ENCODE results near the gene MAGI1. TPM values are rescaled to one million over a fixed set of nuclear protein-coding genes. Genes with fewer than 3 reads are reported as not detected.

The MAGI1 gene
- total RNA-seq, 2 experiments from 2014 or later, result 0.18 to 0.25 TPM

DNA sequence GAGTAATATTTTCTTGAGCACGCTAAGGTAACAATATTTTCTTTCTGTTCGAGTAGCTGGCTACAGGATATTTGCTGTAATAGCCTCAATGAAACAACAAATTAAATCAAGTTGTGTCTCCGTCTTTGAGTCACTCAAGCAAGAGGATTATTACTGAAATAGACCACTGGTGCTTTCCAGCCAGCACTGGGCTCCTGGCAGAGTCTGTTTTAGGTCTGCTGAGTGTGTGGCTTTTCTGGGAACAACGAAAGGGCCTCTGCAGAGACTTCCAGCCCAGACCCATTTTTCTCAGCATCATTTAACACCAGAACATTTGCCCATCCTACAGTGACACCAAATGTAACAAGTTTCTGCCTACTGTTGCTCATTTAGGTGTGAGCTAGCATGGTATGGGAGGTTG, 652.9 kb downstream of the MAGI1 start:
- DNase-seq, result no peak
- Mint-ChIP-seq H3K27me3 (no peaks in the 10 kb centered on the region), H3K27ac (no peak overlapping the region), H3K4me1 (no peaks in the 10 kb centered on the region), H3K4me3 (no peak overlapping the region), H3K36me3 (ENCODE audit: low read depth) (no peaks in the 10 kb centered on the region), H3K9me3 (peaks cover 2% of the 10 kb centered on the region)
- ChIA-PET POLR2A (no interaction called here), CTCF (no interaction called here)

DNA sequence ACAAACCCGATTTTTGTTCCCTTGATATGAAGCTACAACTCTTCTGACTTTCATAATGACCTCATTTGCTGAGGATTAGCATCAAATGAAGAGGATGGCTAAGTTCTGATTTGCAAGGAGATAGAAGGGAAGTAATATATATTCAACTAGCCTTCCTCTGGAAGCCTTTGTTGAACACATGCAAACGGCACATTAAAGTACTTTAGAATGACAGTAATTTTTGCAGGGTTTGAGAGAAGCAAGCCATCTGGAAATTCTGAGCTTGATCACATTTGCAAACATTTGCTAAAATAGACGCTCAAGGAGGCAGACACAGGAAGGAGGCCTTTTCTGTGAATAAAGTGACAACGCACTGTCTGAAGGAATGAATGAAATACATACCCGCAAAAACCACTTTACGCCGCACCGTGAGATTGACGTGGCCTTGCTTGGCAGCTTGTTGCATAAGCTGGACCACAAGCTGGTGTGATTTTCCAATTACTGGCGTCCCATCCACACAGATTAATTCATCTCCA, 657.2 kb downstream of the MAGI1 start:
- no peaks in the 10 kb centered on the region for H3K4me1 Mint-ChIP-seq
- no peak for DNase-seq
- peaks cover 8% of the 10 kb centered on the region for H3K9me3 Mint-ChIP-seq
- no peak overlapping the region for H3K4me3 Mint-ChIP-seq
- ChIA-PET CTCF (no interaction called here), POLR2A (no interaction called here)
- H3K36me3 Mint-ChIP-seq (ENCODE audit: low read depth), result no peaks in the 10 kb centered on the region
- H3K27me3 Mint-ChIP-seq, result no peaks in the 10 kb centered on the region
- no peak overlapping the region for H3K27ac Mint-ChIP-seq

DNA sequence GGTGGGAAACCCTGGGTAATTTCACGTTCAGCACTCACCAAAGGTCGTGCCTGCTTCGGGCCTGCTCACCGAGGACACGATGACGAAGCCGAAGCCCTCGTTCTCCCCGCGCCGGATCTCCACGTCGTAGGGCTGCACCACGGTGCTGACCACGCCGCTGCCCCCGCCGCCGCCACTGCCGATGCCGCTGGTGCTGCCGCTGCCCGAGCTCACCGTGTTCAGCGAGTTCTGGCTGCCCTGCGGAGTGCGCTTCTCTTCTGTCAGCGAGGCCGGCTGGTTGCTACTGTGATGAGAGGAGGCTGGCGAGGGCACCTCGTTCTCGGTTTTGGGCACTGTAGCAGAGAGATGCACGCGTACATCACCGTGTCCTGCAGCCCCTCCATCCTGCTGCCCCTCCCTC, 659.5 kb downstream of the MAGI1 start:
- DNase-seq, result no peak
- Mint-ChIP-seq H3K27ac (no peak overlapping the region), H3K36me3 (ENCODE audit: low read depth) (no peaks in the 10 kb centered on the region), H3K4me1 (no peaks in the 10 kb centered on the region), H3K27me3 (no peaks in the 10 kb centered on the region), H3K4me3 (no peak overlapping the region), H3K9me3 (peaks cover 10% of the 10 kb centered on the region)
- CTCF ChIA-PET, result no interaction called here
- POLR2A ChIA-PET, result no interaction called here

DNA sequence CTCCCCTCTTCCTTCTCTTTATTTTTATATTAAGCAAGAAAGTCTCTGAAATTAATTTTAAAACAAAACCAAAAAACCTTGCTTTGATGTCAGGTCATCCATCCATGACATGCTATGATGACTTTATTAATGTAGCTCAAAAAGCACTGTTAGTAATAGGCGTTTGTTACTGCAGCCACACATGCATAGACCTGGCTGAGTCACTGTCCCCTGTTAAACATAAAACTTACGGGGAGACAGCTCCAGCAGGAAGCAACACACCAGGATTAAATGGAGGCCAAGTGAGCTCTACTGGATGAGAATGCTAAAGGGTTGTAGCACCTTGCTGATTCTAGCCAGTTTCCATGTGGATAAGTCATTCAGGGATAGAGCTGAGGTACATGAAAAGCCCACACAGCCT, 661.1 kb downstream of the MAGI1 start:
- POLR2A ChIA-PET, result no interaction called here
- no peak overlapping the region for H3K4me3 Mint-ChIP-seq
- CTCF ChIA-PET, result no interaction called here

DNA sequence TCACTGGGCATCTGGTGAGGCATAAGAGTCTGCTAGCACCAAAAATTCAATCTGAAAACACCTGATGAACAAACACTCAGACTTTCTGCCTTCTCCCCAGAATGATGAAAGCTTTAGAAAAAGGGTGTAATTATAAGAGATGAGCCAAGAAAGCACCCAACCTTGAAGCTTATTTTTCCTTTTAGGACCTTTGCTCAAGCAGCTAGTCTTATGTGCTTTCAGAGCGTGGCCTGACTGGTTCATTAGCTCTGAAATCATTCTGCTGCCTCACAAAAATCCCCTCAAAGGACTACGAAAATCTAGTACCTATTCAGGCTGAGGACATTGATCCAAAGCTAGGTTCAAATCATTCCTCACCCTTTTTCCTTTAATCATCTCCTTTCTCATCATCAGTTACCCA, 662.3 kb downstream of the MAGI1 start:
- POLR2A ChIA-PET, result no interaction called here
- Mint-ChIP-seq H3K27ac (no peak overlapping the region), H3K4me3 (no peak overlapping the region), H3K27me3 (no peaks in the 10 kb centered on the region), H3K36me3 (ENCODE audit: low read depth) (no peaks in the 10 kb centered on the region), H3K9me3 (peaks cover 10% of the 10 kb centered on the region), H3K4me1 (no peaks in the 10 kb centered on the region)
- CTCF ChIA-PET, result no interaction called here
- no peak for DNase-seq

More for the DNA sequence above, 661.1 kb downstream of the MAGI1 start:
- no peaks in the 10 kb centered on the region for H3K27me3 Mint-ChIP-seq
- DNase-seq, result no peak
- no peaks in the 10 kb centered on the region for H3K4me1 Mint-ChIP-seq
- H3K36me3 Mint-ChIP-seq (ENCODE audit: low read depth), result no peaks in the 10 kb centered on the region
- H3K9me3 Mint-ChIP-seq, result peaks cover 10% of the 10 kb centered on the region
- H3K27ac Mint-ChIP-seq, result no peak overlapping the region

DNA sequence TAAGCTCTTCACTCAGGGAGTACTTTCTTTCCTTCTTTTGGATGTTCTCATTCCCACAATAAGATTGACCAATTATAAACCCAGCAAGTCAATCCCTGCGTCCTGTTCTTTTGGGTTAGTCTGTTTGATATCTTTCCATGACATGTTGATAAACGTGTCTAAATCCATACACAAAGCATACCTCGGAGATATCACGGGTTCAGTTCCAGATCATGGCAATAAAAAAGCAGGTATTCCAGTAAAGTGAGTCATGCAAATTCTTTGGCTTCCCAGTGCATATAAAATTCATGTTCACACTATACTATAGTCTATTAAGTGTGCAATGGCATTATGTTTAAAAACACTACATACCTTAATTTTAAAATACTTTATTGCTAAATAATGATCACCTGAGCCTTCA, 667.7 kb downstream of the MAGI1 start:
- Mint-ChIP-seq H3K9me3 (peaks cover 4% of the 10 kb centered on the region), H3K27me3 (no peaks in the 10 kb centered on the region), H3K27ac (no peak overlapping the region), H3K4me3 (no peak overlapping the region), H3K36me3 (ENCODE audit: low read depth) (no peaks in the 10 kb centered on the region), H3K4me1 (no peaks in the 10 kb centered on the region)
- no peak for DNase-seq
- POLR2A ChIA-PET, result no interaction called here
- CTCF ChIA-PET, result no interaction called here

DNA sequence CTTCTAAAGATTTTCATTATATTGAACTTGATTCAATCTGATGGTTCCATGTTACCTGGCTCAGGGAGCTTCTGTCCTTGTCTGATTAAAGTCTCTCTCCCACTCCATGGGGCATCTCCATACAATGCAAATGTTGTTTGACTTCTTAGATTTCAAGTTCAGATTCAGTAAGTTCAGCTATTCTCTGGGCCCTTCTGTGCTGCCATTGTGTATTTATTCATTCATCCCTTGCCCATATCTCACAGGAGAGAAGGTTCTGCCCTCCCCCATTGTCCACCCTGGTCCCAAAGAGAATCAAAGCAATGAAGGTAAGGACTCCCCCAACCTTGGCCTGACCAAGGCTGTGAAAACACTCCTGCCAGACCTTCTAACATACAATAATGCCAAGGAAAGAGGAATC, 669.9 kb downstream of the MAGI1 start:
- no peak overlapping the region for H3K27ac Mint-ChIP-seq
- CTCF ChIA-PET, result no interaction called here
- POLR2A ChIA-PET, result no interaction called here

DNA sequence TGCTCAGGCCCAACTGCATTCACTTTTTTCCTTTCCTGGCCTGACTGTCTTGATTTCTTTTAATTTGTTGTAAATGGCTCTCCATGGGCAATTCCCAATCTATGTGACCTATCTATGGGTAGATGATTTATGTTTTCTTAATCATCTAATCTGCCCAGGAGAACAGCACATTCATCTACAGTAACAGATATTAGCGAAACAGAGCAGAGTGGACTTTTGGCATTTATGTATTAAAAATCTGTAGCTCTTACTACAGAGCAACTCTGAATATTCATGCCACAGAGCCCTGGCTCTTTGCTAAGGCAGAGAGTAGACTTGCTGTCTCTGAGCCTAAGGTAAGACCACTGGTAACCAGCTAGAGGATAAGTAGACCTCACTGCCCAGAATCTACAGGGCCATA, 676.0 kb downstream of the MAGI1 start:
- ChIA-PET CTCF (no interaction called here), POLR2A (no interaction called here)
- Mint-ChIP-seq H3K36me3 (ENCODE audit: low read depth) (no peaks in the 10 kb centered on the region), H3K4me3 (no peak overlapping the region), H3K9me3 (peaks cover 3% of the 10 kb centered on the region), H3K4me1 (no peaks in the 10 kb centered on the region), H3K27ac (no peak overlapping the region), H3K27me3 (peaks cover under 1% of the 10 kb centered on the region)
- no peak for DNase-seq

More for the DNA sequence above, 669.9 kb downstream of the MAGI1 start:
- Mint-ChIP-seq H3K27me3 (no peaks in the 10 kb centered on the region), H3K36me3 (ENCODE audit: low read depth) (no peaks in the 10 kb centered on the region), H3K4me3 (no peak overlapping the region), H3K4me1 (no peaks in the 10 kb centered on the region), H3K9me3 (peaks cover 2% of the 10 kb centered on the region)
- DNase-seq, result no peak

DNA sequence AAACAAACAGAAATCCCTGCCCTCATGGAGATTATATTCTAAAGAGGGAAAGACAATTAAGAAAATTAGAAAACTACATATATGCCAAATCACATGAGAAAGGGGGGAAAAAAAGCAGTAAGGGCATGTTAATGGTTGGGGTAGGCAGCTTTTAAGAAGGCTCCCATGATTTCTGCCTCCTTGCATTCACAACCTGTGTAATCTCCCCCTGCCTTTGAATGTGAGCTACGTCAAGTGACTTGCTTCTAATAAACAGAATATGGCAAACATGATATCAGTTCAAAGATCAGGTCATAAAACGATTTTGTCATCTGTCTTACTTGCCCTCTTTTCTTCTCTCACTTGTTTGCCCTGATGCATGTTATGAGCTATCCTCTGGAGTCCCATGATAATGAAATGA, 677.3 kb downstream of the MAGI1 start:
- DNase-seq, result no peak
- Mint-ChIP-seq H3K27me3 (peaks cover 10% of the 10 kb centered on the region), H3K27ac (no peak overlapping the region), H3K4me1 (no peaks in the 10 kb centered on the region), H3K4me3 (no peak overlapping the region), H3K9me3 (peaks cover 3% of the 10 kb centered on the region), H3K36me3 (ENCODE audit: low read depth) (no peaks in the 10 kb centered on the region)
- ChIA-PET CTCF (interaction anchor here (0.5 kb wide), 1 partner anchor 831 kb away, joined by 5 read pairs; no protein-coding TSS in a partner anchor), POLR2A (no interaction called here)

DNA sequence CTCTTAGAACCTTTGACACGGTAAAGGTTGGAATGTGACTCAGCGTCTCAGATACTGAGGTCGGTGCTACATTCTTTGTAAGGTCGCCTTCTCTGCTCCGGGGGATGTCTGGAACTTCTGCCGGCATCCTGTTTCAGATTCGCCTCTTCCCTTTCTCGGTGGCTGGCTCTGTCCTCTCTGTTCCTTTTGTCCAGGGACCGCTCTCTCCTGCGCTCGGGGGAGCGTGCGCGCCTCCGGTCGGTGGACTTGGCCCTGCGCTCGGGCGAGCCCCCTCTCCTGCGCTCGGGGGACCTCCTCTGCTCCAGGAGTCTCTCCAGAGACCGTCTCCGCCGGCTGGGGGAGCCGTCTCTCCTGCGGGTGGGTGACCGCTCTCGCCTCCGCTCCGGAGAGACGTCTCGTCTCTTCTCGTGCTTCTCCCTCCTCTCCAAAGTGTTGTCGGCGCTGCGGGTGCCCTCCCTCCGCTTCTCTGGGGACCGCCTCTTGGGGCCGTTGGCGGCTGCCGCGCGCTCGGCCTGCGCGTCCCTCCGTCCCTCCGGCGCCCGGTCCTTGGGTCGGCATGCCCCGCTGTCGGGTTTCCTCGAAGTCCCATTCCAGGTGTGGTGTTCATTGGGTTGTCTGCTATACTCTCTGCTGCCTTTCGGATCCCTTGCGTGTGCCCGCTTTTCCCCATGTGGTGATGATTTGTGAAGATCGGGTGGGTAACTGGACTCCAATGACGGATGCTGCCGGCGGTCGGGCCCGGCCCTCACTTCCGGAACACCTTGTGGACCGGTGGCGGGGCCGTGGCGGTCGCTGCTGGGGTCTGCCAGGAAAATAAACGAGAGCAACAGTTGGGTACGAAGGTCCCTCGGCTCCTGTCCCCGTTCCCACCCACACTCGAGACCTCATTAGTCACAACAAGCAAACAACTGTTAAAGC, 682.1 kb downstream of the MAGI1 start:
- H3K27ac Mint-ChIP-seq, result no peak overlapping the region
- DNase-seq, result no peak
- POLR2A ChIA-PET, result no interaction called here
- H3K4me3 Mint-ChIP-seq, result no peak overlapping the region
- H3K27me3 Mint-ChIP-seq, result peaks cover 16% of the 10 kb centered on the region
- H3K4me1 Mint-ChIP-seq, result no peaks in the 10 kb centered on the region
- no peaks in the 10 kb centered on the region for H3K36me3 Mint-ChIP-seq (ENCODE audit: low read depth)
- CTCF ChIA-PET, result no interaction called here
- H3K9me3 Mint-ChIP-seq, result peaks cover 3% of the 10 kb centered on the region

DNA sequence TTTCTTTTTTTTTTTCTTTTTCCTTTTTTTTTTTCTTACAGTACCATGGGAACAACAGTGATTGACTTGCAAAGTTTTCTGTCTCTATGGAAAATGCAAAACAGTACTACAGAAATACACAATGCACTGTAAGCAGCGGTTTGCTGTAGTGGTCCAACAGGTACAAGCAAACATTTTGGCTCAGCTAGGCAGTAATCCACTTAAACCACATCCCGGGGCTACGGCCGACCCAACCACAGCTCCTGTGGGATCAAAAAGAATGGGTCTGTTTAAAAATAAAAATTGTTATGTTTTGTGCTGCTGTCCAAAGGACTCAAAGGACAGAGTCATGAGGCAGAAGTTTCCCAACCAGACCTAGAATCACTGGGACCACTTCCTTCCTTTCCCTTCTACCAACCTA, 683.8 kb downstream of the MAGI1 start:
- Mint-ChIP-seq H3K27me3 (peaks cover 16% of the 10 kb centered on the region), H3K27ac (no peak overlapping the region), H3K9me3 (peaks cover 3% of the 10 kb centered on the region), H3K36me3 (ENCODE audit: low read depth) (no peaks in the 10 kb centered on the region), H3K4me1 (no peaks in the 10 kb centered on the region), H3K4me3 (no peak overlapping the region)
- CTCF ChIA-PET, result no interaction called here
- POLR2A ChIA-PET, result no interaction called here
- no peak for DNase-seq

DNA sequence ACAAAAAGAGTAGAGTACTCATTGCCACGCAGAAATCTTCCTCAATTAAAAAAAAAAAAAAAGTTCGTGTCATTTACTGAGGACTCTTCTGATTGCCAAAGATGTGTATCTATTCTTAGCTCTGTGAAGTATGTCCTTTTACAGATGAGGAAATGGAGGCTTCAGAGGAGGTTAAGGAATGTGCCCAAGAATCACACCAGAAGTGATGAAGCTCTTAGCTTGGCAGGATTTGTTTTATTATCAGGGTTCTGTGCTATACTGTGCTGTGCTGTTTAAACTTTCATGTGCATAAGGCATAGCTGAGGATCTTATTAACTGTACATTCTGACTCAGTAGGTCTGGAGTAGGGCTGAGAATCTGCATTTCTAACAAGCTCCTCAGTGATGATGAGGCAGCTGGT, 685.8 kb downstream of the MAGI1 start:
- Mint-ChIP-seq H3K9me3 (no peaks in the 10 kb centered on the region), H3K4me3 (no peak overlapping the region), H3K27me3 (peaks cover 16% of the 10 kb centered on the region), H3K27ac (no peak overlapping the region), H3K36me3 (ENCODE audit: low read depth) (no peaks in the 10 kb centered on the region), H3K4me1 (no peaks in the 10 kb centered on the region)
- ChIA-PET CTCF (no interaction called here), POLR2A (no interaction called here)
- no peak for DNase-seq

DNA sequence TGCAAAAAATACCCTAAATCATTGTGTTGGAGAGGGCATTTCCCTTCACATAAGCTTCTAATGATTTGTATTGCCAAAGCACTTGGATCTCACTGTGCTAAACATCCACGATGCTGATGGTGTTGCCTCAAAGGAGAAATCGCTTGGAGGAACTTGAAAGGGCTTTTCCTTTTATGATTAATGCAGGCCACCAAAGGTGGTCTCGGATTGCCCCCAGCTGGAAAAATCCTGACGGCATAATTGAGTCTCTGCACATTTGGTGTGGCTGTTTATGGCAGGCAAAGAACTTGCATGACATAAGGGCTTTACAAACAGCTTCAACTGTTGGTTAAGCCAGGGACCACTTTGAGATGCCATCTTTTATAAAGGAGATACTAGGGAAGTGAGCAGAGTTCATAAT, 687.0 kb downstream of the MAGI1 start:
- Mint-ChIP-seq H3K27ac (no peak overlapping the region), H3K27me3 (peaks cover 9% of the 10 kb centered on the region), H3K4me3 (no peak overlapping the region), H3K4me1 (no peaks in the 10 kb centered on the region), H3K9me3 (no peaks in the 10 kb centered on the region), H3K36me3 (ENCODE audit: low read depth) (no peaks in the 10 kb centered on the region)
- POLR2A ChIA-PET, result no interaction called here
- DNase-seq, result no peak
- CTCF ChIA-PET, result no interaction called here

DNA sequence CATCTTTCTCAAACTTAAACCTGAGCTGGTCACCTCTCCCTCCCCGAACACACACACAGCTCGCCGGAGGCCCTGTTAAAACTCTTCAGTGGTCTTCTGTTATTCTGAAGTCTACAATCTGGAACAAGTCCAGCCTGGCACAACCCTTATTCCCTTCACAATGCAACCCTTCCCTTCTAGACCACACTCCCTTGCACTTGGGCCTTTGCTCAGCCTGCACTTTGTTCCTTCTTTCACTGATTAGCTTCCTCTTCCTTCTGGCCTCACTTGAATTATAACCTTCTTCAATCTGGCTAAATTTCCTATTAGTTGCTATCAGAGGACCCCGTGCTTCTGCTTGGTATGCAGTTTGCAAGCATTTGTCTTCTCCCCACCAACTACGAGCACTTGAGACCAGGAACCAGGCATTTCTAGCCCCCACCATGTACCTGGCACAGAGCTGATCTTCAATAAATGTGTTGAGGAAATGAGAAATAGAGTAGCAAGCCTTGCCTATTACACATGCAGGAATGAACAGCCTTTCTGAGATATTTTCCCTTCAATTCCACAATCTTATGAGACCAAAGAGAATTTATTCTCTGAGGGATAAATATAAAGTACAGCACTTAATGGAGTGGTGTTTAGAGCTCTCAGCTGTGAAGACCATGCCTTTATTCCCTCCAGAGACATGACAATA, 687.8 kb downstream of the MAGI1 start:
- H3K27ac Mint-ChIP-seq, result no peak overlapping the region
- H3K27me3 Mint-ChIP-seq, result peaks cover 6% of the 10 kb centered on the region
- H3K4me1 Mint-ChIP-seq, result no peaks in the 10 kb centered on the region
- POLR2A ChIA-PET, result no interaction called here
- no peak overlapping the region for H3K4me3 Mint-ChIP-seq
- CTCF ChIA-PET, result no interaction called here
- H3K9me3 Mint-ChIP-seq, result no peaks in the 10 kb centered on the region
- DNase-seq, result no peak
- no peaks in the 10 kb centered on the region for H3K36me3 Mint-ChIP-seq (ENCODE audit: low read depth)

Data from activated CD4-positive, alpha-beta memory T cell treated with anti-CD3 and anti-CD28 coated beads, Interleukin-2, amount 10 ng/mL, durations not matched to agents 7 days and 5 days (primary cell).